C4-2B (cell line): ENCODE measurements around the gene JAKMIP1.

ENCODE experiments used
- H3K27ac ChIP-seq: fragments of 450-650 bp; 2 replicates; pipeline ENCODE4 v1.5.1; 2017
- ZFX ChIP-seq: fragments of 450-650 bp; IDR thresholded peaks from 2 replicates; pipeline ENCODE4 v1.6.1; 2017
- TF ChIP-seq, protein P1 (sequence below): fragments of 450-650 bp; conservative IDR thresholded peaks from 2 replicates; pipeline ENCODE4 v1.5.1; 2017; ENCODE audit warnings: mild to moderate bottlenecking

The JAKMIP1 gene

DNA sequence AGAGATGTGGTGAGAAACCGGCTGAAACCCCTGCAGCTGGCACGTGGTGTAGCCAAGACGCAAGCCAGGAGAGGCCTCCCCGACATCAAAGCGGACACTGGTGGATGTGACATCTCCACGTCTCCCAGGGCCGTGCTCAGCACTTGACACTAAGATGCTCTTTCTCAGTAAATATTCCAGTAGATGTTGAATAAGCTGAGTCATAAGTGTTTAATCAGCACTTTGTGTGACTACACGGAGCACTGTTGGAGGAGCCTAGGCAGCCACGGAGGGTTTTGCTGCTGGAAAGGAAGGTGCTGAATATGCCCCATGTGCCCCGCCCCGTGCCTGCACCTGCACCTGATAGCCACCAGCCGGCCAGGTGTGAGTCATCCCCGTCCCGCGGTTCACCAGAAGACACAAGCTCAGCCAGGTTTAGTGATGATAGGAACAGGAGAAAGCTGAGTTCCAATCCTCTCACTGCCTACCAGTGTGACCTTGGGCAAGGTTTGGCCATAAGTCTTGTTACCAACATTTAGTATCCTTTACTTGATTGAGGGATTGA lies 153.1 kb downstream of the JAKMIP1 start:
- no peak overlapping the region for H3K27ac ChIP-seq
- TF ChIP-seq ZFX = no peak
- TF ChIP-seq, protein P1, sequence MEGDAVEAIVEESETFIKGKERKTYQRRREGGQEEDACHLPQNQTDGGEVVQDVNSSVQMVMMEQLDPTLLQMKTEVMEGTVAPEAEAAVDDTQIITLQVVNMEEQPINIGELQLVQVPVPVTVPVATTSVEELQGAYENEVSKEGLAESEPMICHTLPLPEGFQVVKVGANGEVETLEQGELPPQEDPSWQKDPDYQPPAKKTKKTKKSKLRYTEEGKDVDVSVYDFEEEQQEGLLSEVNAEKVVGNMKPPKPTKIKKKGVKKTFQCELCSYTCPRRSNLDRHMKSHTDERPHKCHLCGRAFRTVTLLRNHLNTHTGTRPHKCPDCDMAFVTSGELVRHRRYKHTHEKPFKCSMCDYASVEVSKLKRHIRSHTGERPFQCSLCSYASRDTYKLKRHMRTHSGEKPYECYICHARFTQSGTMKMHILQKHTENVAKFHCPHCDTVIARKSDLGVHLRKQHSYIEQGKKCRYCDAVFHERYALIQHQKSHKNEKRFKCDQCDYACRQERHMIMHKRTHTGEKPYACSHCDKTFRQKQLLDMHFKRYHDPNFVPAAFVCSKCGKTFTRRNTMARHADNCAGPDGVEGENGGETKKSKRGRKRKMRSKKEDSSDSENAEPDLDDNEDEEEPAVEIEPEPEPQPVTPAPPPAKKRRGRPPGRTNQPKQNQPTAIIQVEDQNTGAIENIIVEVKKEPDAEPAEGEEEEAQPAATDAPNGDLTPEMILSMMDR = no peak

DNA sequence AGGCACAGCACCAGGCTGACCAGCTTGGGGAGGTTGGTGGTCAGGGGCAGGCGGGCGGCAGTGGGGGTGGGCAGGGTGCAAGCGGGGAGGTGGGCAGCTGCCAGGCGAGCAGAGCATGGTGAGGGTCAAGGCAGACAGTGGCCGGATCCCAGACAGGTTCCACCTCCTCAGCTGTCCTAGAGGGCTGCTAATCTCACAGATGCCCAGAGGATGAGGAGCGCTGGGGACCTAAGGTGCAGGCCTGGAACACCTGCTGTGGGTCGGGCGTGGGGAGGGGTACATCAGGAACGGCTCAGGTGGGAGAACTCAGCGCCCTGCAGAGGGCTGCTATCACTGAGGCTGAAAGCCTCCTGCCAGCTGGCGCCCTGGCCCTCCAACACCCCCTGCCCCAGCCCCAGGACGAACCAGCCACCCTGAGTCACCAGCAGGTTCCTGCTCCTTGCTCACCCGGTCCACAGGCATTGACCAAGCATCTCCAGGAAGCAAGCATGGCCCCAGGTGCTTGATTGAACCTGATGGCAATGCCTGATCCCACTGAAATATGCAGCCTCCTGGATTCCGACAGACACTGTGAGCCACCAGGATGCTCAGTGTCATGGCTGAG lies 153.7 kb downstream of the JAKMIP1 start:
- no peak overlapping the region for H3K27ac ChIP-seq
- TF ChIP-seq, protein P1 = no peak
- TF ChIP-seq ZFX = no peak

DNA sequence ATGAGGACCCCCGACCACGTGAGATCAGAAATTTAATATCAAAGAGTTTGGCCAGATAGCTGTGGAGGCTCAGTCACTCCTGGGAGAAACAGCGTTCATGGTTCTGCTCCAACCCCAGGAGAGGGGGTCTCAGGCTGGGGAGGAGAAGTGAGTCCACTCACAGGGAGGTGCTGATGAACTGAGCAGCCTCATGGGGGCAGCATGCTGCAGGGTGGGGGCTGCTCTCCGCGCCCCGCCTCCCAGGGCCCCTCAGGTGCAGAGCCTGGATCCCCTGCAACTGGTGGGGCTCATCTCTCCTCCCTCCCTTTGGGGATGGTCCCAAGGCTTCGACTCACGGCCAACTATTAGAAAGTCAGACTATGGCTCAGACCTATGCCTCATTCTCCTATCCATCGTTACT lies 155.5 kb downstream of the JAKMIP1 start:
- TF ChIP-seq, protein P1 = no peak; the same call in 1 of the 2 replicates
- no peak for TF ChIP-seq ZFX

DNA sequence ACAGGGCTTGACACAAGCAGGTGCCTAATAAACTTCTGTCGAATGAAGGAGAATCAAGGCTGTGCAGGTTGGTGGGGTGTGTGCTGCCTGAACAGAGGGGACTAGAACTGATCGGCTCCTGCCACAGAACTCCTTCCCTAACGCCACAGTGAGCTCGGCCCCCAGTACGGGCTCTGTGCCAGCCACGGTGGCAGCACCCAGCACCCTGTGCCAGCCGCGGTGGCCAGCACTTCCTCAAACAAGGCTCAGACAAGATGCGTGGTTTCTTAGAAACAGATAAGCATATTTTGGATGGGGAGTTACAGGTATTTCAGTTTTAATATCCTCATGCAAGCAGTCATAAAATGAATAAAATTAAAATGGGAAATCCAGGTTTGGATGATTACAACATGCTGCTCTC lies 156.1 kb downstream of the JAKMIP1 start:
- H3K27ac ChIP-seq = no peak overlapping the region
- TF ChIP-seq, protein P1 = no peak
- no peak for TF ChIP-seq ZFX

More for the DNA sequence above, 155.5 kb downstream of the JAKMIP1 start:
- no peak overlapping the region for H3K27ac ChIP-seq

DNA sequence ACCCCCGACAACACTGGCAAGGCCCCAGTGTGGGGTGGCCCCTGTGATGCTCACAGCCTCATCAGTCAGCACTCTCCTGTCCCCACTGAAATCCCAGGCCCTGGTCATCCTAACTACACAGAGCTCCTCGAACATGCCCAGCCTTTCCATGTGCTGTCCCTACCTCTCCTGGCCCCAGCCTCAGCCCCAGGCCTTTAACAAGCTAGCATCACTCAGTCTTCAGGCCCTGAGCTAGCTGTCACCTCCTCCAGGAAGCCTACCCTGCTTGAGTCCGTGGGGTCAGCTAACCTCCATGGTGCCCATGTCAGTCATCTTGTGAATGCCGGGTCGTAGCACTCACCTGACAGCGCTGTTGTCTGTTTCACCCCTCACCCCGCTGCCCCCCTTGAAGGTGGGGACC lies 156.5 kb downstream of the JAKMIP1 start:
- no peak for TF ChIP-seq ZFX
- TF ChIP-seq, protein P1 = no peak
- H3K27ac ChIP-seq = no peak overlapping the region

DNA sequence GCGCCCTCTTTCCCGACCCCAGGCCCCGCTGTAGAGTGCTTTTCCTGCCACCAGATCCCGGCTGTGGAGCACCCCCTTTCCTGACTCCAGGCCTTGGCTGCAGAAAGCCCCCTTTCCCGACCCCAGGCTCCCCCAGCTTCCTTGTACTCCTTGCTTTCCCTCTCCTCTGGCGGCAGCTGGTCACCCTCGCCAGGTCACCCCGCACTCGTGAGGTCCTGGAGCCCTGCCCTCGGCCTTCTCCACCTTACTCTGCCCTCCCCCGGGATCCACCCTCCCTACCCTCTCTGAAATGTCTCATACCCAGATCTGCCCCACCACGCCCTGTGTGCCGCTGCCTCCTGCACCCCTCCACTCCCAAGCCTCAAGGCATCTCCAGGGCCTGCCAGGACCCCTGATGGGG lies 157.2 kb downstream of the JAKMIP1 start:
- H3K27ac ChIP-seq = no peak overlapping the region
- TF ChIP-seq ZFX = no peak
- TF ChIP-seq, protein P1 = no peak

DNA sequence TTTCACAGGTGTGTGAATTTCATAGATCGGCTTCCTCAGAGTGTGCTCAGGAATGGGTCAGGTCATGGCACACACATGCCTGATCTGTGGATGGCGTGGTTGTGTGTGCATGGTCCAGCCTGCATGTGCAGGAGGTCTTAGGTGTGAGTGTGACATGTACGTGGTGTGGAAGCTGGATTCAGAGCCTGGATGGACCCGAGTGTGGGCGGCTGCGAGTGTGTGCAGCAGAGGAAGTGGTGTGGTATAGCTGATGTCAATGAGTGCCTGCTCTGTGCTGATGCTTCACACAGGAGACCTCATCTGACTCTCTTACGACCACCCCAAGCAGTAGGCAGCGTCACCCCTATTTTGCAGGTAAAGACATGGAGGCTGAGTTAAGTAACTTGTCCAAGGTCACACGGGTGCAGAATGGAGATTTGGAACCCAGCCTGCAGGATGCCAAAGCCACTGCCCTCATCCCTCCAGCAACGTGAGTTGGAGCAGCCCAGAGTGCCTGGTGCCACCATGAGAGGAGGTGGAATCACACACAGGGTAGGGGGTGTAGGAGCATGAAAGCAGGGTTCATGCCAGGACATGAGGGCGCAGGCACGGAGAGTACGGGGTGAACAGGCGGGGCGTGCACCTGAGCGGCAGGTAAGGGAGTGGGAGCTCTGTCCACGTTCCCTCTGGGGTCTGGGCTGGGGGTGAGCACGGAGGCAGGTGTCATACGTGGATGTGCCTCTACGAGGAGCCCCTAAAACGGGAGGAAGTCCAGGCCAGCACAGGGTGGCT lies 157.9 kb downstream of the JAKMIP1 start:
- no peak overlapping the region for H3K27ac ChIP-seq
- TF ChIP-seq ZFX = no peak
- TF ChIP-seq, protein P1 = no peak
